HepG2 (cell line): ENCODE measurements around the gene S100Z. TPM values are rescaled to one million over a fixed set of nuclear protein-coding genes. Genes with fewer than 3 reads are reported as not detected.

ENCODE experiments used
- ARNT ChIP-seq: fragments of 450-650 bp; IDR thresholded peaks from 2 replicates; pipeline ENCODE4 v1.6.1; 2017
- ATAD3A ChIP-seq: sonication (generic); formaldehyde crosslinking; IDR thresholded peaks from 2 replicates; pipeline ENCODE4 v1.4.0; 2020; ENCODE audit warnings: missing genetic modification reagents
- BHLHE40 ChIP-seq: IDR thresholded peaks from 2 replicates; pipeline ENCODE4 v1.6.1; 2011; ENCODE audit warnings: low read length, improper control_type of control experiment
- BRD4 ChIP-seq: sonication (generic); formaldehyde crosslinking; IDR thresholded peaks from 2 replicates; pipeline ENCODE4 v1.4.0; 2020; ENCODE audit warnings: missing genetic modification reagents
- DMAP1 ChIP-seq: IDR thresholded peaks from 2 replicates; pipeline ENCODE4 v1.6.1; 2016
- ESRRA ChIP-seq: sonication (generic); formaldehyde crosslinking; IDR thresholded peaks from 2 replicates; pipeline ENCODE4 v1.5.1; 2020; ENCODE audit warnings: mild to moderate bottlenecking, low read depth, missing genetic modification reagents
- GABPA ChIP-seq, 2 experiments: IDR thresholded peaks; 2 replicates each; pipeline ENCODE4 v1.6.1; 2011 to 2016; ENCODE audit warnings: low read depth in 2 of 2, low read length in 1 of 2, missing biosample characterization in 1 of 2, missing genetic modification characterization in 1 of 2
- GRHL1 ChIP-seq: sonication (generic); formaldehyde crosslinking; conservative IDR thresholded peaks from 2 replicates; pipeline ENCODE4 v1.8.0; 2022; ENCODE audit warnings: missing genetic modification reagents
- GTF3A ChIP-seq: sonication (generic); formaldehyde crosslinking; conservative IDR thresholded peaks from 2 replicates; pipeline ENCODE4 v1.4.0; 2020; ENCODE audit warnings: mild to moderate bottlenecking, missing genetic modification reagents
- HHEX ChIP-seq: IDR thresholded peaks from 2 replicates; pipeline ENCODE4 v1.6.1; 2016; ENCODE audit warnings: control low read depth
- HOXD1 ChIP-seq: sonication (generic); formaldehyde crosslinking; IDR thresholded peaks from 2 replicates; pipeline ENCODE4 v1.5.0; 2020; ENCODE audit warnings: missing genetic modification reagents
- JARID2 ChIP-seq: sonication (generic); formaldehyde crosslinking; IDR thresholded peaks from 2 replicates; pipeline ENCODE4 v1.8.1; 2023; ENCODE audit warnings: missing genetic modification reagents, inconsistent platforms; ENCODE audit not compliant: insufficient replicate concordance
- KDM4B ChIP-seq: sonication (generic); formaldehyde crosslinking; IDR thresholded peaks from 2 replicates; pipeline ENCODE4 v1.4.0; 2020; ENCODE audit warnings: missing genetic modification reagents
- KLF11 ChIP-seq: IDR thresholded peaks from 2 replicates; pipeline ENCODE4 v1.6.1; 2016; ENCODE audit warnings: missing compliant biosample characterization
- MBNL3 ChIP-seq: fragments of 250-450 bp; sonication (Bioruptor Pico); conservative IDR thresholded peaks from 2 replicates; pipeline ENCODE4 v1.8.0; 2022; ENCODE audit warnings: mild to moderate bottlenecking, inconsistent platforms
- RAD21 ChIP-seq: fragments of 450-650 bp; formaldehyde crosslinking; IDR thresholded peaks from 2 replicates; pipeline ENCODE4 v1.5.0; 2020; ENCODE audit warnings: mild to moderate bottlenecking
- SMC3 ChIP-seq: IDR thresholded peaks from 2 replicates; pipeline ENCODE4 v1.6.1; 2011; ENCODE audit warnings: low read length, improper control_type of control experiment
- SP4 ChIP-seq: sonication (generic); formaldehyde crosslinking; IDR thresholded peaks from 2 replicates; pipeline ENCODE4 v1.8.1; 2023; ENCODE audit warnings: mild to moderate bottlenecking, missing genetic modification reagents
- STAG1 ChIP-seq: sonication (generic); formaldehyde crosslinking; IDR thresholded peaks from 2 replicates; pipeline ENCODE4 v1.4.0; 2020; ENCODE audit warnings: missing genetic modification reagents
- TERF1 ChIP-seq: sonication (generic); formaldehyde crosslinking; IDR thresholded peaks from 2 replicates; pipeline ENCODE4 v1.8.0; 2022; ENCODE audit warnings: mild to moderate bottlenecking, missing genetic modification reagents, moderate library complexity
- TFAP4 ChIP-seq: sonication (generic); IDR thresholded peaks from 2 replicates; pipeline ENCODE4 v1.6.1; 2016; ENCODE audit warnings: low read depth, borderline replicate concordance
- U2AF2 ChIP-seq: fragments of 200-400 bp; formaldehyde crosslinking; IDR thresholded peaks from 2 replicates; pipeline ENCODE4 v1.6.1; 2017; ENCODE audit warnings: low read depth, mild to moderate bottlenecking, low read length
- ZBTB7A ChIP-seq: sonication (generic); formaldehyde crosslinking; IDR thresholded peaks from 2 replicates; pipeline ENCODE4 v1.8.0; 2022; ENCODE audit warnings: mild to moderate bottlenecking, missing genetic modification reagents
- ZNF225 ChIP-seq: sonication (generic); formaldehyde crosslinking; IDR thresholded peaks from 2 replicates; pipeline ENCODE4 v1.4.0; 2020; ENCODE audit warnings: mild to moderate bottlenecking, missing genetic modification reagents
- ZNF234 ChIP-seq: sonication (generic); formaldehyde crosslinking; conservative IDR thresholded peaks from 2 replicates; pipeline ENCODE4 v1.5.1; 2020; ENCODE audit warnings: mild to moderate bottlenecking, missing genetic modification reagents
- ZNF281 ChIP-seq: sonication (generic); formaldehyde crosslinking; IDR thresholded peaks from 2 replicates; pipeline ENCODE4 v1.4.0; 2020; ENCODE audit warnings: missing genetic modification reagents, borderline replicate concordance
- ZNF432 ChIP-seq: sonication (generic); formaldehyde crosslinking; IDR thresholded peaks from 2 replicates; pipeline ENCODE4 v1.5.0; 2020; ENCODE audit warnings: missing genetic modification reagents, mild to moderate bottlenecking, borderline replicate concordance
- ZNF816 ChIP-seq: sonication (generic); formaldehyde crosslinking; IDR thresholded peaks from 2 replicates; pipeline ENCODE4 v1.8.0; 2022; ENCODE audit warnings: missing genetic modification reagents, mild to moderate bottlenecking, borderline replicate concordance
- polyA plus RNA-seq, 8 experiments: library from polyadenylated mRNA; depleted of rRNA in 3 of 8; stranded (reverse) in 7 of 8; unstranded in 1 of 8; fragments of >200 nt; fragmentation: Illumina TruSeq in 4 of 8; extraction: Trizol in 4 of 8; gene quantifications; 2 replicates each; pipeline versions ENCODE4 v1.2.1 to v1.2.3, GENCODE V29; 2011 to 2016; ENCODE audit warnings: low read depth in 4 of 8, missing spikeins in 1 of 8, mixed read lengths in 1 of 8; ENCODE audit not compliant: insufficient read depth in 1 of 8
- total RNA-seq, 5 experiments: library from RNA; depleted of rRNA; stranded (reverse); fragments of >200 nt; fragmentation: Illumina TruSeq; extraction: Trizol; gene quantifications; 2 replicates each; pipeline ENCODE4 v1.2.3, GENCODE V29; 2016; ENCODE audit warnings: low read depth in 1 of 5

The S100Z gene
- total and polyA plus RNA-seq, 2 of the 13 experiments (the other 11 are each of a cell fraction or from before 2014, with no cell fraction given) = 0.22 TPM; not detected in 1

- TF ChIP-seq ZNF281 (CRISPR knock-in tag) (no peak), KLF11 (CRISPR knock-in tag) (no peak), TERF1 (CRISPR knock-in tag) (no peak), ESRRA (CRISPR knock-in tag) (no peak), KDM4B (CRISPR knock-in tag) (no peak), ZNF225 (CRISPR knock-in tag) (no peak), U2AF2 (no peak), TFAP4 (no peak), STAG1 (CRISPR knock-in tag) (no peak), SP4 (CRISPR knock-in tag) (no peak), ZNF432 (CRISPR knock-in tag) (no peak), GTF3A (no peak), DMAP1 (no peak), HOXD1 (CRISPR knock-in tag) (no peak), RAD21 (CRISPR knock-in tag) (no peak), ATAD3A (CRISPR knock-in tag) (no peak), ARNT (no peak), SMC3 (no peak), ZBTB7A (CRISPR knock-in tag) (no peak), JARID2 (CRISPR knock-in tag) (no peak), HHEX (CRISPR knock-in tag) (no peak), ZNF234 (CRISPR knock-in tag) (no peak), BHLHE40 (no peak), ZNF816 (no peak), MBNL3 (CRISPR knock-in tag) (no peak), GRHL1 (no peak), BRD4 (no peak), GABPA (IDR thresholded peaks at IDR 0.05; ENCODE audit: low read depth, low read length) (no peak), GABPA (CRISPR knock-in tag; IDR thresholded peaks at IDR 0.05; ENCODE audit: low read depth) (no peak)
Measured at GRCh38 chr5:76819851-76820525, 29.8 kb upstream of the S100Z start (continued).
